GM12865 (cell line): ENCODE data around the gene IRX6.

Experiments used
- DNase-seq: peaks from one replicate; pipeline ENCODE4 v3.0.0; 2010; ENCODE audit warnings: low read depth
- H3K4me3 ChIP-seq: 2 replicates; pipeline ENCODE4 v1.5.1; 2011; ENCODE audit warnings: mild to moderate bottlenecking, low read depth, low read length, control low read depth
- TF ChIP-seq, protein P1 (sequence below): IDR thresholded peaks from 2 replicates; pipeline ENCODE4 v1.5.1; 2011; ENCODE audit warnings: low read length, control low read depth, low read depth, inconsistent platforms; ENCODE audit not compliant: insufficient read depth; ENCODE audit errors: missing control alignments

Gene IRX6

DNA sequence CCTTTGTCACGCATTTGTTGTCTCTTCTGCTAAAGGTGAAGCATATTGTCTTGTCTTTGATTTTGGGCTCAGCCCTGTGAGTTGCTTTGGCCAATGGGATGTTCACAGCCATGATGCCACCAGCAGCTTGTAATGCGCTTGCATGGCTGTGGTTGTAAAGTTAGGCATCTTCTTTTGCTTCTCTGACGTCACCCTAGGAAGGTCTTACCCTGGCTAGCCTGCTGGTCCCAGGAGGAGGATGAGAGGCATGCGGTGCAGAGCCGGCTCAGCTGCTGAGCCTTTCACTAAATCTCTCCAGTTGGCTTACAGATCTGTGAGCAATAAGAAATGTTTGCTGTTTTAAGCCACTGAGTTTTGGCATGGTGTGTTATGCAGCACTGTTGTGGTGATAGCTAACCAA lies 40.8 kb downstream of the IRX6 start:
- H3K4me3 ChIP-seq: no peak overlapping the region
- TF ChIP-seq, protein P1, sequence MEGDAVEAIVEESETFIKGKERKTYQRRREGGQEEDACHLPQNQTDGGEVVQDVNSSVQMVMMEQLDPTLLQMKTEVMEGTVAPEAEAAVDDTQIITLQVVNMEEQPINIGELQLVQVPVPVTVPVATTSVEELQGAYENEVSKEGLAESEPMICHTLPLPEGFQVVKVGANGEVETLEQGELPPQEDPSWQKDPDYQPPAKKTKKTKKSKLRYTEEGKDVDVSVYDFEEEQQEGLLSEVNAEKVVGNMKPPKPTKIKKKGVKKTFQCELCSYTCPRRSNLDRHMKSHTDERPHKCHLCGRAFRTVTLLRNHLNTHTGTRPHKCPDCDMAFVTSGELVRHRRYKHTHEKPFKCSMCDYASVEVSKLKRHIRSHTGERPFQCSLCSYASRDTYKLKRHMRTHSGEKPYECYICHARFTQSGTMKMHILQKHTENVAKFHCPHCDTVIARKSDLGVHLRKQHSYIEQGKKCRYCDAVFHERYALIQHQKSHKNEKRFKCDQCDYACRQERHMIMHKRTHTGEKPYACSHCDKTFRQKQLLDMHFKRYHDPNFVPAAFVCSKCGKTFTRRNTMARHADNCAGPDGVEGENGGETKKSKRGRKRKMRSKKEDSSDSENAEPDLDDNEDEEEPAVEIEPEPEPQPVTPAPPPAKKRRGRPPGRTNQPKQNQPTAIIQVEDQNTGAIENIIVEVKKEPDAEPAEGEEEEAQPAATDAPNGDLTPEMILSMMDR: no peak
- no peak for DNase-seq

DNA sequence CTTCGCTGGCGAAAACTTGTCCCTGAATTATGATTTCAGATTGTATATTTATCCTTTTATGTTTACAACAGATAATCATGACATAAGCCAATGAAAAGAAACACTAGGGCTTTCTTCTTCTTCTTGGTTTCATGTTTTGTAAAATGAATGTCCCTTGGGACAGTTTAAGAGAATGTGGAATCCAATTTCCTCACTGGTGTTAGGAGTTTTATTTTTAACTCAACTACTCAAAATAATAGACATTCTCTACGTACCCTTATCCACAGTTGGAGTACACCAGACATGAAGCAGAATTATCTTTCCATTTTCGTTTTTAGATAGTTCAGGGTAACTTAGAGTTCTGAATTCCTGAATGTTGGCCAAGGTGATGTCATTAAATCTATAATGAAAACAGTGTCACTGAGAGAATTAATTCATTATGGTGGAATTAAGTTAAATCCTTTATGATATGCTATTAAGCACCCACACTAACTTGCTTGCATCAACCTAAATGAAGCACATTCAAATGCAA lies 43.4 kb downstream of the IRX6 start:
- no peak for DNase-seq
- H3K4me3 ChIP-seq: no peak overlapping the region
- TF ChIP-seq, protein P1: no peak

DNA sequence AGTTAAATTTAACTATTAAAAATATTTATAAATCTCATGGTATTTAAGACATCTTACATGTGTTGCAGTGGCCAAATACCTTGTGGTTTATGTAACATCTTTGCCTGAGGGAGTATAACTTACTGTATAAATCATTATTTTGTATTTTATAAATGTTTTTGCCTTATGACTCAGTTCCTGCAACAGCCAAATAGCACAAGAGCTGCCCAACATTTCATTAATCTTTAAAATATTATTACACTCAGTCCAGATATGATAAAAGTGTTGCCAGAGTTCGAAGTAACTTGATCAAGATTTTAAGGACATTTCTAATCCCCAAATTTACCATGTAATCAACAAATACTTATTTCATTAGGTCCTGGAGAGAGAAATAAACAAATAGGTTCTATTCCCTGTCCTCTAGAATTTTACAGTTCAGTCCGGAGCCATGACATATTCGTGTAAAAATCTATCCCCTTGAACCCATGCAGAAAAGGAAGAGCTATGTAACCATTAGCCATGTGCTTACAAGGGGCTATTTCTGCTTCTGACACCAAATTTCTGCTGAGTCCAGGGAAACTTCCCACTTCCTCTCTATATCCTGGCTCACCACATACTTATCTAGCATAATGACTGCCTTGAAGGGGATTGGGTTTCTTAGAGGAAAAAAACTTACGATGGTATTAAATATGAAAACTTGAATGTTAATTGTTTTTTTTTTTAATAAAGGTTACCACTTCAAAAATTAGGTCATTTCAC lies 44.0 kb downstream of the IRX6 start:
- TF ChIP-seq, protein P1: no peak
- no peak overlapping the region for H3K4me3 ChIP-seq
- no peak for DNase-seq

DNA sequence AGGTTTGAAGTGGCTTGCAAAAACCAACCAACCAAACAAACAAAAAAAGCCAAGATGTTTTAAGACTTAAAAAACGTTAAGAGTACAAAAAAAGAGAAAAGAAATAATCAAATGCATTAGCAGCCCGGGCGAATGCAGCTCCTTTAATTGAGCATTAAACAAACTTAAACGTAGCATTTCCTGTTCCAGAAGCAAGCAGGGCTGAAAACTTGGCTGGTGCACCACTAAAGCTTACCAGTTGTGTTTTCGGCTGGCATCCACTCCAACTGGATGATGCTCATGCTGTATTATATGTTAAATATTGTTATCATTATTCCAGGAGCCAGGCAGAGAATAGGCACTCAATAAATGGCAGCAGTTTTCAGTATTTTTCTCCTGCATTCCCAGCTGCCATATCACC lies 45.1 kb downstream of the IRX6 start:
- H3K4me3 ChIP-seq: no peak overlapping the region
- TF ChIP-seq, protein P1: no peak
- DNase-seq: no peak

DNA sequence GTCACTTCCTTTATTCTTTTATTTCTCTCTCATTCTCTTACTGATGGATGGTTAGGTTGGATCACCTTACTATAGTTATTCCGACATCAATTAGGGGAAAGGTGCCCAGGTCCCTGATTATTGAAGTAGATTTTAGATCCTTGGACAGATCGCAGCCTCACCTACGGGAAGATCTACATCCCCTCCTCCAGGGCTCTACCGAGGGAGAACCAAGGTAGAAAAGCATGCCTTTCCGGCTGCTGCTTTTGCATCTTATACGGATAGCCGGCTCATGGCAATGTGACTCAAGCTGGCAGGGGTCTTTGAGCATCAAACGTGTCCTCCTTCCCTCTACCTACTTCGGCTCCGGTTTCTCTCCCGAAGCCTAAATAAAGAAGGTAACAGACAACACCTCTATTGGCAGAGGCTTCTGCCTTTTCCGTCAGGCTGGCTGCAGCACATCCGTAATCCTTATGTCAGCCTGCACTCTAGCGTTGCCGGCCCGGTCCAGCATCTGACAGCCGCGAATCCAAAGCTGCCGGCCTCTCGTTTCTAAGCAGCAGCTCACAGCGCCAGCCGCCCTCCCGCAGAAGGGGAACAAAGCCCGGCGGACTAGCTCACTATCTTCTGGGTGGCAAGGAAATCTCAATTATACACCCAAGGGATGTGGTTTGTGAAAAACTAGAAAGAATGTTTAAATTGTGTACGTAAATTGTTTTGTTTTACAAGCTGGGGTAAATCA lies 46.9 kb downstream of the IRX6 start:
- TF ChIP-seq, protein P1: no peak
- no peak for DNase-seq

DNA sequence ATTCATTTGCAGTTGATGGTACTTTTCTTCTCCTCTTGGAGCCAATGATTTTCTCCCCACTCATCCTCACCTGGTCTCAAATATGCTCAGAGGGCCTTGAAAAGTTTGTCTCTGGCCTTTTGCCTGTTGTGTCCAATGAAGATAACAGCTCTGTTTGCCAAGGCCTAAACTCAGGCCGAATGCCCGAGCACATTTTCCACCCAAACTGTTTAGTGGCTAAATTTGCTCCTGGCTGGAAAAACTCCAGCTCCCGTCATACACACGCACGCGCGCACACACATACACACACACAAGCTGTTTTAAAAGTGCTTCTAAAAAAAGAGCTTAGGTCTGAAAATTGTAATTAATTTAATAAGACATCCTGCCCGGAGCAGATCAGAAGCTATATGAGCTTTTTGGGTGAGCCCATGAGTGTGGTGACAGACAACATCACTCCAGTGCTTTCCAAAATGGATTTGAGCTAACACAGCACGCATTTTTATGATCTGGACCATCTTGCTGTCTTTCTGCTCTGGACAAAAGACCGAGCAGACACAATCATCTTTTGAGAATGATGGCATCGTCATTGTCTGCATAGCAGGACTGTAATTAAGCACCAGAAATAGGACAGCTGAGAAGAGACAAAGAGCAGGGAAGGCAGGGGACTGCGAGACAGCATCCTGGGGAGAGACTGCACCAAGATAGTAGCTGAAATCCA lies 48.9 kb downstream of the IRX6 start:
- H3K4me3 ChIP-seq: no peak overlapping the region
- TF ChIP-seq, protein P1: no peak
- no peak for DNase-seq

More for the DNA sequence above, 46.9 kb downstream of the IRX6 start:
- no peak overlapping the region for H3K4me3 ChIP-seq
